H9 (cell line): ENCODE data around the gene OR2A5. TPM values are rescaled to one million over a fixed set of nuclear protein-coding genes. Genes with fewer than 3 reads are reported as not detected.

Experiments
- DNase-seq: peaks from one replicate; pipeline ENCODE4 v3.0.0-alpha.2; 2017
- H2AFZ ChIP-seq: one replicate; pipeline ENCODE4 v1.6.1; 2013; ENCODE audit warnings: mild to moderate bottlenecking, low read length, control low read depth, moderate library complexity
- H2AK5ac ChIP-seq: 2 replicates; pipeline ENCODE4 v1.6.1; 2013; ENCODE audit warnings: low read length, control low read depth, mixed read lengths; ENCODE audit not compliant: insufficient read length
- H2BK120ac ChIP-seq: one replicate; pipeline ENCODE4 v1.6.1; 2013; ENCODE audit warnings: low read depth, mild to moderate bottlenecking, low read length, control low read depth, inconsistent platforms; ENCODE audit not compliant: poor library complexity, severe bottlenecking
- H2BK12ac ChIP-seq: 2 replicates; pipeline ENCODE4 v1.6.1; 2013; ENCODE audit warnings: low read length, control low read depth, mixed read lengths, low read depth; ENCODE audit not compliant: insufficient read length
- H2BK15ac ChIP-seq: 2 replicates; pipeline ENCODE4 v1.6.1; 2013; ENCODE audit warnings: low read depth, low read length, control low read depth
- H2BK20ac ChIP-seq: one replicate; pipeline ENCODE4 v1.6.1; 2013; ENCODE audit warnings: low read depth, mild to moderate bottlenecking, low read length, control low read depth, inconsistent platforms; ENCODE audit not compliant: poor library complexity, severe bottlenecking
- H2BK5ac ChIP-seq: 2 replicates; pipeline ENCODE4 v1.6.1; 2013; ENCODE audit warnings: low read length, control low read depth, mixed read lengths; ENCODE audit not compliant: insufficient read length
- H3K14ac ChIP-seq: 2 replicates; pipeline ENCODE4 v1.6.1; 2013; ENCODE audit warnings: low read length, control low read depth; ENCODE audit not compliant: insufficient read depth
- H3K18ac ChIP-seq: 2 replicates; pipeline ENCODE4 v1.6.1; 2013; ENCODE audit warnings: low read depth, mild to moderate bottlenecking, mixed read lengths, low read length, control low read depth; ENCODE audit not compliant: insufficient read length
- H3K23ac ChIP-seq: 2 replicates; pipeline ENCODE4 v1.6.1; 2013; ENCODE audit warnings: low read length, control low read depth, mixed read lengths, low read depth; ENCODE audit not compliant: insufficient read length
- H3K23me2 ChIP-seq: 2 replicates; pipeline ENCODE4 v1.6.1; 2013; ENCODE audit warnings: low read depth, mild to moderate bottlenecking, mixed read lengths, low read length, control low read depth; ENCODE audit not compliant: insufficient read length, poor library complexity, severe bottlenecking
- H3K27ac ChIP-seq: 2 replicates; pipeline ENCODE4 v1.5.1; 2013; ENCODE audit warnings: low read length, control low read depth, mixed read lengths, low read depth; ENCODE audit not compliant: insufficient read length
- H3K27me3 ChIP-seq: 2 replicates; pipeline ENCODE4 v1.6.1; 2013; ENCODE audit warnings: low read length, control low read depth, inconsistent platforms; ENCODE audit not compliant: insufficient read depth
- H3K4ac ChIP-seq: 2 replicates; pipeline ENCODE4 v1.6.1; 2013; ENCODE audit warnings: low read depth, mild to moderate bottlenecking, control low read depth, inconsistent platforms, low read length, moderate library complexity
- H3K4me1 ChIP-seq: 2 replicates; pipeline ENCODE4 v1.6.1; 2013; ENCODE audit warnings: low read length, control low read depth, inconsistent platforms; ENCODE audit not compliant: insufficient read depth
- H3K4me2 ChIP-seq: 2 replicates; pipeline ENCODE4 v1.6.1; 2013; ENCODE audit warnings: low read length, control low read depth, mixed read lengths; ENCODE audit not compliant: insufficient read length, insufficient read depth
- H3K56ac ChIP-seq: 2 replicates; pipeline ENCODE4 v1.6.1; 2013; ENCODE audit warnings: low read depth, mild to moderate bottlenecking, mixed read lengths, low read length, control low read depth; ENCODE audit not compliant: insufficient read length
- H3K79me1 ChIP-seq: 2 replicates; pipeline ENCODE4 v1.6.1; 2013; ENCODE audit warnings: low read depth, mild to moderate bottlenecking, moderate library complexity, low read length, control low read depth, inconsistent platforms; ENCODE audit not compliant: insufficient read depth, poor library complexity, severe bottlenecking
- H3K79me2 ChIP-seq: 2 replicates; pipeline ENCODE4 v1.6.1; 2013; ENCODE audit warnings: low read length, control low read depth, inconsistent platforms; ENCODE audit not compliant: insufficient read depth
- H3K9ac ChIP-seq: 2 replicates; pipeline ENCODE4 v1.6.1; 2013; ENCODE audit warnings: low read length, control low read depth, mixed read lengths; ENCODE audit not compliant: insufficient read length; ENCODE audit errors: extremely low read depth
- H3K9me3 ChIP-seq: one replicate; pipeline ENCODE4 v1.6.1; 2013; ENCODE audit warnings: low read depth, low read length, inconsistent platforms; ENCODE audit not compliant: control insufficient read depth
- H3T11ph ChIP-seq: one replicate; pipeline ENCODE4 v1.6.1; 2013; ENCODE audit warnings: mild to moderate bottlenecking, low read length, control low read depth, inconsistent platforms
- H4K20me1 ChIP-seq: one replicate; pipeline ENCODE4 v1.6.1; 2013; ENCODE audit not compliant: control insufficient read depth, insufficient read length, insufficient read depth
- H4K5ac ChIP-seq: 2 replicates; pipeline ENCODE4 v1.6.1; 2013; ENCODE audit warnings: low read depth, mild to moderate bottlenecking, mixed read lengths, low read length, control low read depth; ENCODE audit not compliant: insufficient read length
- H4K8ac ChIP-seq: replicated peaks from 2 replicates; pipeline ENCODE4 v1.6.1; 2013; ENCODE audit warnings: low read length, control low read depth, mixed read lengths, low read depth; ENCODE audit not compliant: insufficient read length
- H4K91ac ChIP-seq: 2 replicates; pipeline ENCODE4 v1.6.1; 2013; ENCODE audit warnings: low read depth, mild to moderate bottlenecking, moderate library complexity, mixed read lengths, low read length, control low read depth; ENCODE audit not compliant: insufficient read length
- H3K27ac Mint-ChIP-seq, 3 experiments: 2 replicates in 2 of 3; 3 replicates in 1 of 3; pipeline ENCODE4 v1.8.0; 2020 to 2021; ENCODE audit warnings: mixed read lengths in 3 of 3, mild to moderate bottlenecking in 1 of 3, moderate library complexity in 1 of 3
- H3K27me3 Mint-ChIP-seq: 2 replicates; pipeline ENCODE4 v1.8.0; 2021; ENCODE audit warnings: low read depth, mild to moderate bottlenecking, moderate library complexity, mixed read lengths
- H3K36me3 Mint-ChIP-seq, 3 experiments: 2 replicates in 2 of 3; 3 replicates in 1 of 3; pipeline ENCODE4 v1.8.0; 2020 to 2021; ENCODE audit warnings: low read depth in 3 of 3, mixed read lengths in 3 of 3; ENCODE audit not compliant: insufficient read depth in 1 of 3
- H3K4me1 Mint-ChIP-seq, 2 experiments: 2 replicates each; pipeline ENCODE4 v1.8.0; 2020; ENCODE audit warnings: mixed read lengths in 2 of 2
- H3K4me3 Mint-ChIP-seq, 2 experiments: 2 replicates in 1 of 2; 3 replicates in 1 of 2; pipeline ENCODE4 v1.8.0; 2020 to 2021; ENCODE audit warnings: mild to moderate bottlenecking in 2 of 2, mixed read lengths in 2 of 2, moderate library complexity in 1 of 2
- H3K9me3 Mint-ChIP-seq, 2 experiments: 2 replicates in 1 of 2; 3 replicates in 1 of 2; pipeline ENCODE4 v1.8.0; 2020; ENCODE audit warnings: mild to moderate bottlenecking in 2 of 2, mixed read lengths in 2 of 2, moderate library complexity in 1 of 2
- WGBS: extraction: QIAGEN DNeasy Blood & Tissue Kit; methylation state at CpG from one replicate; pipeline ENCODE4 v1.1.7; 2013; ENCODE audit warnings: missing lambda C conversion rate, low lambda C conversion rate, mixed read lengths; ENCODE audit not compliant: insufficient read length; ENCODE audit errors: extremely low coverage; 5-methylcytosine and 5-hydroxymethylcytosine counted together
- total RNA-seq: library from RNA; stranded (reverse); gene quantifications from 2 replicates; pipeline ENCODE4 v1.2.1, GENCODE V29; 2021
- TF ChIP-seq, protein P1 (sequence below): fragments of 200-600 bp; sonication (generic); conservative IDR thresholded peaks from 3 replicates; pipeline ENCODE4 v1.8.0; 2021; ENCODE audit warnings: antibody characterized with exemption, mild to moderate bottlenecking

OR2A5 gene
- total RNA-seq, 1 experiment from 2014 or later = not detected

DNA sequence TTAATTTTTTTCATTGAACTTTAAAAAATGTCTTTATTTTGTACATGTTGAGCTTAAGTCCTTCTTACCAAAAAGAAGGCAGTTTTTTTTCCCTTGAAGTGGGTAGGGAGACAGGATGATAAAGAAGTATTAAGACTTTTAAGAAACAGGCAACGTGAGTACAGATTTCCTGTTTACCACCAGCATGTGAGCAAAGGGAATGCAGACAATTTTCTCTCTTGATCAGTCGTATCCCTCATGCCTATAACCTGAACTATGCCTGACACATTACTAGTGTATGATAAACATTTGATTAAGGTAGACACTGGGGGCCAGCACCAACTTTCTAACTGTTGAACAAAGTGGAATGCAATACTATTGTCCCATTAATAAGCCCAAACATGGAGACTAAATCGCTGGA, 51.9 kb downstream of the OR2A5 start:
- H2BK15ac ChIP-seq = no peak overlapping the region
- no peak overlapping the region for H3K9ac ChIP-seq
- H2AFZ ChIP-seq = no peak overlapping the region
- H3K79me2 ChIP-seq = no peaks in the 10 kb centered on the region
- peaks cover 2 to 3% of the 10 kb centered on the region in 2 experiments; a peak in 2 of 4 replicates for H3K4me1 Mint-ChIP-seq
- DNase-seq = no peak
- H3K79me1 ChIP-seq = no peaks in the 10 kb centered on the region
- no peaks in the 10 kb centered on the region for H3K23me2 ChIP-seq
- H3K27me3 Mint-ChIP-seq = no peaks in the 10 kb centered on the region
- H3K18ac ChIP-seq = no peak overlapping the region
- no peaks in the 10 kb centered on the region for H3K9me3 ChIP-seq
- H2BK5ac ChIP-seq = no peak overlapping the region
- no peak overlapping the region for H4K8ac ChIP-seq
- no peaks in the 10 kb centered on the region for H3K36me3 Mint-ChIP-seq
- no peak overlapping the region for H3T11ph ChIP-seq
- H2BK12ac ChIP-seq = no peak overlapping the region
- no peaks in the 10 kb centered on the region; a peak in 1 of 5 replicates for H3K9me3 Mint-ChIP-seq
- TF ChIP-seq, protein P1, sequence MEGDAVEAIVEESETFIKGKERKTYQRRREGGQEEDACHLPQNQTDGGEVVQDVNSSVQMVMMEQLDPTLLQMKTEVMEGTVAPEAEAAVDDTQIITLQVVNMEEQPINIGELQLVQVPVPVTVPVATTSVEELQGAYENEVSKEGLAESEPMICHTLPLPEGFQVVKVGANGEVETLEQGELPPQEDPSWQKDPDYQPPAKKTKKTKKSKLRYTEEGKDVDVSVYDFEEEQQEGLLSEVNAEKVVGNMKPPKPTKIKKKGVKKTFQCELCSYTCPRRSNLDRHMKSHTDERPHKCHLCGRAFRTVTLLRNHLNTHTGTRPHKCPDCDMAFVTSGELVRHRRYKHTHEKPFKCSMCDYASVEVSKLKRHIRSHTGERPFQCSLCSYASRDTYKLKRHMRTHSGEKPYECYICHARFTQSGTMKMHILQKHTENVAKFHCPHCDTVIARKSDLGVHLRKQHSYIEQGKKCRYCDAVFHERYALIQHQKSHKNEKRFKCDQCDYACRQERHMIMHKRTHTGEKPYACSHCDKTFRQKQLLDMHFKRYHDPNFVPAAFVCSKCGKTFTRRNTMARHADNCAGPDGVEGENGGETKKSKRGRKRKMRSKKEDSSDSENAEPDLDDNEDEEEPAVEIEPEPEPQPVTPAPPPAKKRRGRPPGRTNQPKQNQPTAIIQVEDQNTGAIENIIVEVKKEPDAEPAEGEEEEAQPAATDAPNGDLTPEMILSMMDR = no peak
- H3K27ac ChIP-seq = no peak overlapping the region
- no peaks in the 10 kb centered on the region; the same call in 1 of the 2 replicates for H3K4me1 ChIP-seq
- no peak overlapping the region for H4K5ac ChIP-seq
- no peak overlapping the region for H2BK120ac ChIP-seq
- no peak overlapping the region for H3K4me3 Mint-ChIP-seq
- no peak overlapping the region for H2AK5ac ChIP-seq
- H3K4ac ChIP-seq = no peak overlapping the region
- no peak overlapping the region for H3K23ac ChIP-seq
- no peak overlapping the region for H3K4me2 ChIP-seq
- H2BK20ac ChIP-seq = no peak overlapping the region
- no peak overlapping the region for H4K91ac ChIP-seq
- no peak overlapping the region for H3K14ac ChIP-seq
- H3K56ac ChIP-seq = no peak overlapping the region
- no peaks in the 10 kb centered on the region for H4K20me1 ChIP-seq
- no peak overlapping the region for H3K27ac Mint-ChIP-seq
- no CpG with 5 or more reads among the region's 3 CpGs for whole genome bisulfite sequencing
- no peaks in the 10 kb centered on the region for H3K27me3 ChIP-seq
